HG03064 (cell line): ENCODE data around the gene STRAP.

ENCODE experiments used
- ATAC-seq: cut with Tn5 transposase; IDR thresholded peaks from one replicate; pipeline ENCODE4 v1.9.1; 2021; ENCODE audit warnings: low read depth; ENCODE audit not compliant: unreplicated experiment

The STRAP gene

GRCh38 chr12:15882118-15882971, at the start of gene STRAP:
Gene STRAP, plus strand, starts transcription at chr12:15882387. Its CDS starts 321 bp downstream, at chr12:15882708.
- peak; percentile 96 for ATAC-seq

DNA sequence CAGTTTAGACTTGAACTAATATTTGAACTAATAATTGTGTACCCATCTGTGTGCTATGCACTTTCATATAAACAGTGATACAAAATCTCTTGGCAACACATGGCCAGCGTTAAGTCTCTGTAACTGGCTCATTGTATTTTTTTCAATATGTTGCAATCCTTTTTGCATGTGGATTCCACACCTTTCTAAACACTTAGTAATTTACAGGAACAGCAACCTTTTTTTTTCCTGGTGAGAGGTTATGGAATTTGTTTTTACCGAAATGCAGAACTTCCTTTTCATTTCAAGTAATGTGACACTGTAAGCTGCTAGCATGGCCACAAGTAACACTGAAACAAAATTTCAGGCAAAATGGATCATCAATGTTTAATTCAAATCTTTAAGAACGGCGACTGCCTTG, 47.6 kb upstream of the STRAP start:
- ATAC-seq, result no peak

DNA sequence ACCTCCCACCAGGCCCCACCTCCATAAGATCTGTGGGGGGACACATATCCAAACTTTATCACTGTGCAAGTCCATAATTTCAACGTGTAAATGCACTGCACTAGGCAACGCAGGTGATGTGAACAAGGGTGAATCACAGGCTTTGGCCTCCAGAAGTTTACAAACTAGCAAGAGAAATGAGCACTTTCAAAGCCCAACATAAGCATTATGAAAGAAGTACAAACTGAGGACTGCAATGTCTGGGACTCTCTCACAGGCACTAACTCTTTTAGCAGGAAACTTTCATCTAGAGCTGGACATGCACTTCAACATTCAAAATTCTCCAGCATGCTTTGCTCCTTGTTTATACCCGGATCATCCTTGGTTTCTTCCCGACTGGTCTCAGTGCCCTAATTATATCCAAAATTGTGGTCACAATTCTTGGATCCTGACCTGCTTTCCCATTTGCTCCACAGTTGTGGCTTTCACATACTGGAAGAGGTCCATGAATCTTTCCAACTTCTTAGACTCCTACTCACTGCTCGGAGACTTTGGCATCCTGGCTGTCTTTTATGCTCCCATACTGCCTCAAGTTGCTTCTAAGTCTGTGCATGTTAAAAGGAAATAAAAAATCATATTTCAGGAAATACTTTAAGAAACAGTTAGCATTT, 44.9 kb upstream of the STRAP start:
- no peak for ATAC-seq

DNA sequence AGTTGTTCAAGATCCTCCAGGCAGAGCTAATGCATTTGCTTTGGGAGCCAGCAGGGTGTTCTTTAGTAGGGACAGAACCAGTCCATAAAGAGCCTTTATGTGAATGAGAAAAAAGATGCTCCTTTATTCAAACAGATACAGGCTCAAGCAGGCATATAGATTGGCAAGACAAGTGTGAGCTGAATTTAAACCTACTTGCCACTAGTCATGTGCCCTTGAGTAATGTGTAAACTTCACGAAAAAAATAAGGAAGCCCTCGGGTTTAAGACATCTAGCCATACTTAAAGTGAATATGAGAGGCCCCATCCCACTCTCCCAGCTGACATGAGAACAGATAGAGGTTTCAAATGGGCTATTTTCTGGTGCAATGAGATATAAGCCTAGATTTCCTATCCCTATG, 43.1 kb upstream of the STRAP start:
- ATAC-seq, result no peak

GRCh38 chr12:15839682-15840081, 42.5 kb upstream of the STRAP start:
- ATAC-seq, result no peak

DNA sequence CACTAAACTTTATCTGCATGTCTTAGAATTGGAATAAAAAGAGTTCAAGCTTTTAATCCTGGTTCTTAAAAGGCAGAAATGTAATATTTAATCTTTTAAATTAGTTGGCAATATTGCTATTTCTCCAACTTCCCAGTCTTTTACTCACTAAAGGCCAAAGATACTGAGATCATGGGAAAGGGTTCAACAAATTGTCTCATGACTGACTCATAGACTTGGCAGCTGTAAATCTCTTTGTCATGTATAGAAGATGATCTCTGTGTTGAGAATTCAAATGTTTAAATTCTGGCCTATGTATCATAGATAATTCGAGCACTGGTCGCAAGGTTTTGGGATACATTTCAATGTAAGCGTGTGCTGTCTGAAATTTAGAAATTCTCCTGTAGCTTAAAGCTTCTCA, 40.1 kb upstream of the STRAP start:
- ATAC-seq, result no peak

GRCh38 chr12:15846887-15847286, 35.3 kb upstream of the STRAP start:
- ATAC-seq, result no peak

DNA sequence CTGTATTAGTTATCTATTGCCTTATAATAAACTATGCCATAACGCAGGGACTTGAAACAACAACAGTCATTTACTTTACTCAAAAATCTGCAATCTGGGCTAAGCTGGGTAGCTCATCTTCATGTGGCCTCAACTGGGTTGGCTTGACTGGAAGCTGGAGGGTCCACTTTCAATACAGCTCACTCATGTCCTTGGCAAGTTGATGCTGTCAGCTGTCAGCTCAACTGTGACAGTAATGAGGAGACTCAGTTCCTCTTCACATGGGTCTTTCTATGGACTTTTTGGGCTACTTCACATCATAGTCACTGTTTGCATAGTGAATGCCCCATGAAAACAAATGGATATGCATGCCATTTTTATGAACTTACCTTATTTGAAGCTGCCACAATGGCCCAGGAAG, 33.6 kb upstream of the STRAP start:
- ATAC-seq, result no peak

DNA sequence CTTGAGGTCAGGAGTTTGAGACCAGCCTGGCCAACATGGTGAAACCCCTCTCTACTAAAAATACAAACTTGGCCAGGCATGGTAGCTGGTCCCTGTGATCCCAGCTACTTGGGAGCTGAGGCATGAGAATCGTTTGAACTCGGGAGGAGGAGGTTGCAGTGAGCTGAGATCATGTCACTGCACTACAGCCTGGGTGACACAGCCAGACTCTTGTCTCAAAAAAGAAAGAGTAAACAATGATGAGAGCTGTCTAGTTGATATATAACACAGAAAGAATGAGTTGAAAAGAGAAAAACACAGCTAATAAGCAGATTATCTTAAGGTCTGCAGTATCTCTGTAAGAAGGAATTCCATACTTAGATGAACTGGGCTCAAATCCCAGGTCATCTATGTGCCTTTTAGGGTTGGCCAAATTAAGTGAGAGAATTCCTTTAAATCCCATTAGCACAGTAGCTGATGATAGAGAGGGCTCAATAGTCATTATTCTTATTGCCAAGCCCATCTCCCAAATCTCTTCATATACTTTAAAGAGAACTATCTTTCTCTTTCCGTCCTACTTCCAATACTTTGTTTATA, 31.1 kb upstream of the STRAP start:
- no peak for ATAC-seq

GRCh38 chr12:15851919-15852318, 30.3 kb upstream of the STRAP start:
- ATAC-seq, result no peak

DNA sequence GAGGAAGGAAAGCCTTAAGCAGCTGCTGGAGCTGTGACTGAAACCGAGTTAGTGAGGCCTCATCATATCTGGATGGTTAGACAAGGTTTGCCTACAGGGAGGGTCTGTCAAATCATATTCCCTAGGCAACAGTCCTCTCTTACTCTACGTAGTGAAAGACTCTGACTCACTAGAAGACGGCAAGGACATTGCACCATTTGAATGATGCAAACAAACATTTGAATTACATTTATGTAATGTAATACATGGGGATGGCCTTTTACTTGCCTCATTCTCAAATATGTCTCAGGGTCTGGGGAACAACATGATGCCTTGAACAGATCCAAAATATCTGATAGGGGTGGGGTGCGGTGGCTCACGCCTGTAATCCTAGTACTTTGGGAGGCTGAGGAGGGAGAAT, 29.8 kb upstream of the STRAP start:
- no peak for ATAC-seq

GRCh38 chr12:15853877-15854276, 28.3 kb upstream of the STRAP start:
- ATAC-seq, result no peak

GRCh38 chr12:15854916-15855315, 27.3 kb upstream of the STRAP start:
- no peak for ATAC-seq

DNA sequence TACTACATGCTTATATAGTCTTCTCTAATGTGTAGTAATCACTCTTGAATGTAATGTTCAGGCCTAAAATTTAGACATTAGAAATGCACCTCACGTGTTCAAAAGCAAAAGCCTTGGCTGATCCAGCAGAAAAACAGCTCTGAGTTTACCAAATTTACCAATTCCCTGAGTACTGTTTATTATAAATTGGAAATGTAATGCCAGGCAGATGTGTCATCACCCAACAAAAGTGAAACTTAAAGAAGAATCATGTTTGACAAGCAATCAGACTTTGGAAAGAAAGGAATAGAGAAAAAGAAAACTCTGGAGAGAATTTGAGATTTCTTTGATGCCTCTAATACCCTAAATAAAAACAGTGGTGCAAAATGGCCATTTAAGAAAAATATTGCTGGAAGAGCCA, 26.5 kb upstream of the STRAP start:
- ATAC-seq, result no peak

DNA sequence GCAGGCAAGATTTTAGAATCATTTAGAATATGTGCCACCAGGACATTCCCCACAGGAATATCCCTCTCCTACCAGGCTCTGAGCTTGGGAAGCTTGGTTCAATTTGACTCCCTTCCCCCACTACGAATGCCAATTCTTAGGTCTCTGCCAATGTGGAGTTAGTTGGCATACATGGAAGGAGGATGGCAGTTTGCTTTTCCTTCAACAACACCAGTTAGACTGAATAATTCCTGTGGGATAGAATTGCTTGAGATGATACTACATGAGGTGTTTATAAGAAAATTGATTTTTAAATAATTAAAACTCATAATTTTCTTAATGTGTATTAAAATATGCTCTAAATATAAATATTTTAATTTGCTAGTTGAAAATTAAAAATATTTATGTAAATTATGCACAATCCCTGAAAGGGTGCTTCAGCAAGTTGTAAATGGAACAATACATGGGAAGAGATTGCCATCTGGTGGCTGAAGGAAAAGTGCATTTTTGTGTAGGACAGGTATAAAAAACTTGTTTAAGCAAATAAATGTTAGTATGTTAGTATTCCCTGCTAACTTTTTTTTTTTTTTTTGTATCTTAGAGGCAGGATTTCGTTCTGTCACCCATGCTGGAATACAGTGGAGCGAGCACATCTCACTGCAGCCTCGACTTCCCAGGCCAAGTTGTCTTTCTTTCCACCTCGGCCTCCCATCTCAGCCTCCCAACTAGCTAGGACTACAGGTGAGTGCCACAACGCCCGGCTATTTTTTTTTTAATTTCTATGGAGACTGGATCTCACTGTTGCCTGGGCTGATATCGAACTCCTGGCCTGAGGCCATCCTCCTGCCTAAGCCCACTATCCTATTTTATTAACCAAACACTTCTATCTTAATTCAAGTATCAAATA, 25.8 kb upstream of the STRAP start:
- ATAC-seq, result no peak

GRCh38 chr12:15858353-15858752, 23.8 kb upstream of the STRAP start:
- ATAC-seq, result no peak

- ATAC-seq, result no peak
Observed at GRCh38 chr12:15859116-15859515, 23.1 kb upstream of the STRAP start.

- no peak for ATAC-seq
Observed at GRCh38 chr12:15861404-15861803, 20.8 kb upstream of the STRAP start.

GRCh38 chr12:15862840-15863239, 19.3 kb upstream of the STRAP start:
- no peak for ATAC-seq

GRCh38 chr12:15863372-15863771, 18.8 kb upstream of the STRAP start:
- no peak for ATAC-seq

GRCh38 chr12:15863984-15864383, 18.2 kb upstream of the STRAP start:
- no peak for ATAC-seq
